22Rv1 (cell line): ENCODE results near the gene BRD4.
"Not testable (repeated sequence)": the region's sequence is repeated elsewhere in the genome, so short reads cannot be mapped to it uniquely, and the experiment has no call there.

Source experiments
- H3K27ac ChIP-seq: fragments of 450-650 bp; 2 replicates; pipeline ENCODE4 v1.5.1; 2017
- CTCF ChIP-seq: fragments of 450-650 bp; IDR thresholded peaks from 2 replicates; pipeline ENCODE4 v1.5.1; 2017; ENCODE audit warnings: mild to moderate bottlenecking
- ZFX ChIP-seq: fragments of 450-650 bp; IDR thresholded peaks from 2 replicates; pipeline ENCODE4 v1.6.1; 2017; ENCODE audit warnings: antibody characterized with exemption, borderline replicate concordance

Gene BRD4

GRCh38 chr19:15357906-15358305 is 25.6 kb upstream of the BRD4 start:
- H3K27ac ChIP-seq, result no peak overlapping the region
- TF ChIP-seq CTCF, result no peak
- TF ChIP-seq ZFX, result no peak

GRCh38 chr19:15354566-15355296 is 22.4 kb upstream of the BRD4 start:
- TF ChIP-seq CTCF (no peak), ZFX (no peak)
- no peak overlapping the region for H3K27ac ChIP-seq

GRCh38 chr19:15353908-15354307 is 21.6 kb upstream of the BRD4 start:
- H3K27ac ChIP-seq, result no peak overlapping the region
- TF ChIP-seq CTCF, result no peak

- H3K27ac ChIP-seq, result not testable (repeated sequence)
Measured at GRCh38 chr19:15352535-15352934, 20.2 kb upstream of the BRD4 start.

- H3K27ac ChIP-seq, result not testable (repeated sequence)
Measured at GRCh38 chr19:15341328-15341727, 9.0 kb upstream of the BRD4 start.

GRCh38 chr19:15340086-15340485 is 7.7 kb upstream of the BRD4 start:
- no peak for TF ChIP-seq ZFX
- no peak for TF ChIP-seq CTCF
- no peak overlapping the region for H3K27ac ChIP-seq

GRCh38 chr19:15337202-15337601 is 4.9 kb upstream of the BRD4 start:
- no peak for TF ChIP-seq CTCF
- TF ChIP-seq ZFX, result no peak
- H3K27ac ChIP-seq, result no peak overlapping the region

- not testable (repeated sequence) for H3K27ac ChIP-seq
Measured at GRCh38 chr19:15335992-15336391, 3.7 kb upstream of the BRD4 start.

GRCh38 chr19:15331419-15332310 is 674 bp downstream of the BRD4 start:
- 0 out of 2 replicates have a peak, but pooled peaks have one; percentile 1 for TF ChIP-seq CTCF
- TF ChIP-seq ZFX, result no peak
- H3K27ac ChIP-seq, result peak overlapping the region; percentile 92
